ENCODE results near the gene COPS2.

COPS2 gene

GRCh38 chr15:49145651-49146609 is 9.5 kb downstream of the COPS2 start:
- H3K4me1 ChIP-seq (ENCODE audit: control insufficient read depth, insufficient read depth, low read length, poor library complexity, severe bottlenecking), result no peaks in the 10 kb centered on the region
- peaks cover 29% of the 10 kb centered on the region for H3K36me3 ChIP-seq (ENCODE audit: control insufficient read depth, insufficient read depth, low read length)
- no peaks in the 10 kb centered on the region for H3K27me3 ChIP-seq (replicated peaks; ENCODE audit: control insufficient read depth, insufficient read depth, low read length, poor library complexity, severe bottlenecking)
- H3K9me3 ChIP-seq (ENCODE audit: control insufficient read depth, low read length), result no peaks in the 10 kb centered on the region
- no peak overlapping the region for H3K4me3 ChIP-seq (ENCODE audit: insufficient read depth, low read depth, low read length, poor library complexity, severe bottlenecking)
- no peak for DNase-seq
- no peak overlapping the region for H3K27ac ChIP-seq (ENCODE audit: insufficient read depth, low read length, poor library complexity, severe bottlenecking)

GRCh38 chr15:49137861-49138260 is 17.5 kb downstream of the COPS2 start:
- Histone ChIP-seq H3K9me3 (ENCODE audit: control insufficient read depth, low read length) (no peaks in the 10 kb centered on the region), H3K27me3 (replicated peaks; ENCODE audit: control insufficient read depth, insufficient read depth, low read length, poor library complexity, severe bottlenecking) (no peaks in the 10 kb centered on the region), H3K4me1 (ENCODE audit: control insufficient read depth, insufficient read depth, low read length, poor library complexity, severe bottlenecking) (no peaks in the 10 kb centered on the region), H3K4me3 (ENCODE audit: insufficient read depth, low read depth, low read length, poor library complexity, severe bottlenecking) (no peak overlapping the region), H3K36me3 (ENCODE audit: control insufficient read depth, insufficient read depth, low read length) (peaks cover 83% of the 10 kb centered on the region), H3K27ac (ENCODE audit: insufficient read depth, low read length, poor library complexity, severe bottlenecking) (no peak overlapping the region)
- no peak for DNase-seq

- H3K36me3 ChIP-seq (ENCODE audit: control insufficient read depth, insufficient read depth, low read length), result peaks cover 83% of the 10 kb centered on the region
- peak overlapping the region; percentile 5 for H3K27ac ChIP-seq (ENCODE audit: insufficient read depth, low read length, poor library complexity, severe bottlenecking)
- no peak overlapping the region for H3K4me3 ChIP-seq (ENCODE audit: insufficient read depth, low read depth, low read length, poor library complexity, severe bottlenecking)
- no peaks in the 10 kb centered on the region for H3K27me3 ChIP-seq (replicated peaks; ENCODE audit: control insufficient read depth, insufficient read depth, low read length, poor library complexity, severe bottlenecking)
- no peaks in the 10 kb centered on the region for H3K4me1 ChIP-seq (ENCODE audit: control insufficient read depth, insufficient read depth, low read length, poor library complexity, severe bottlenecking)
- no peaks in the 10 kb centered on the region for H3K9me3 ChIP-seq (ENCODE audit: control insufficient read depth, low read length)
- DNase-seq, result no peak
These were observed 19.5 kb downstream of the COPS2 start for GRCh38 chr15:49135911-49136310.

- H3K9me3 ChIP-seq (ENCODE audit: control insufficient read depth, low read length), result no peaks in the 10 kb centered on the region
- no peak overlapping the region for H3K4me3 ChIP-seq (ENCODE audit: insufficient read depth, low read depth, low read length, poor library complexity, severe bottlenecking)
- H3K36me3 ChIP-seq (ENCODE audit: control insufficient read depth, insufficient read depth, low read length), result peaks cover 85% of the 10 kb centered on the region
- DNase-seq, result no peak
- no peak overlapping the region for H3K27ac ChIP-seq (ENCODE audit: insufficient read depth, low read length, poor library complexity, severe bottlenecking)
- H3K27me3 ChIP-seq (replicated peaks; ENCODE audit: control insufficient read depth, insufficient read depth, low read length, poor library complexity, severe bottlenecking), result no peaks in the 10 kb centered on the region
- H3K4me1 ChIP-seq (ENCODE audit: control insufficient read depth, insufficient read depth, low read length, poor library complexity, severe bottlenecking), result no peaks in the 10 kb centered on the region
These were observed 20.0 kb downstream of the COPS2 start for GRCh38 chr15:49135342-49135857.

- no peak overlapping the region for H3K4me3 ChIP-seq (ENCODE audit: insufficient read depth, low read depth, low read length, poor library complexity, severe bottlenecking)
- H3K9me3 ChIP-seq (ENCODE audit: control insufficient read depth, low read length), result no peaks in the 10 kb centered on the region
- H3K27ac ChIP-seq (ENCODE audit: insufficient read depth, low read length, poor library complexity, severe bottlenecking), result no peak overlapping the region
- H3K4me1 ChIP-seq (ENCODE audit: control insufficient read depth, insufficient read depth, low read length, poor library complexity, severe bottlenecking), result no peaks in the 10 kb centered on the region
- peaks cover 87% of the 10 kb centered on the region for H3K36me3 ChIP-seq (ENCODE audit: control insufficient read depth, insufficient read depth, low read length)
- no peaks in the 10 kb centered on the region for H3K27me3 ChIP-seq (replicated peaks; ENCODE audit: control insufficient read depth, insufficient read depth, low read length, poor library complexity, severe bottlenecking)
- no peak for DNase-seq
These were observed 20.6 kb downstream of the COPS2 start for GRCh38 chr15:49134683-49135341.

- Histone ChIP-seq H3K27ac (ENCODE audit: insufficient read depth, low read length, poor library complexity, severe bottlenecking) (no peak overlapping the region), H3K27me3 (replicated peaks; ENCODE audit: control insufficient read depth, insufficient read depth, low read length, poor library complexity, severe bottlenecking) (no peaks in the 10 kb centered on the region), H3K9me3 (ENCODE audit: control insufficient read depth, low read length) (no peaks in the 10 kb centered on the region), H3K4me1 (ENCODE audit: control insufficient read depth, insufficient read depth, low read length, poor library complexity, severe bottlenecking) (no peaks in the 10 kb centered on the region), H3K36me3 (ENCODE audit: control insufficient read depth, insufficient read depth, low read length) (peaks cover 89% of the 10 kb centered on the region), H3K4me3 (ENCODE audit: insufficient read depth, low read depth, low read length, poor library complexity, severe bottlenecking) (no peak overlapping the region)
- no peak for DNase-seq
These were observed 24.0 kb downstream of the COPS2 start for GRCh38 chr15:49131403-49131802.

- DNase-seq, result no peak
- Histone ChIP-seq H3K27me3 (replicated peaks; ENCODE audit: control insufficient read depth, insufficient read depth, low read length, poor library complexity, severe bottlenecking) (no peaks in the 10 kb centered on the region), H3K4me1 (ENCODE audit: control insufficient read depth, insufficient read depth, low read length, poor library complexity, severe bottlenecking) (no peaks in the 10 kb centered on the region), H3K27ac (ENCODE audit: insufficient read depth, low read length, poor library complexity, severe bottlenecking) (no peak overlapping the region), H3K9me3 (ENCODE audit: control insufficient read depth, low read length) (no peaks in the 10 kb centered on the region), H3K4me3 (ENCODE audit: insufficient read depth, low read depth, low read length, poor library complexity, severe bottlenecking) (no peak overlapping the region), H3K36me3 (ENCODE audit: control insufficient read depth, insufficient read depth, low read length) (peaks cover 32% of the 10 kb centered on the region)
These were observed 31.0 kb downstream of the COPS2 start for GRCh38 chr15:49124371-49124770.

GRCh38 chr15:49122541-49123062 is 32.8 kb downstream of the COPS2 start:
- Histone ChIP-seq H3K4me3 (ENCODE audit: insufficient read depth, low read depth, low read length, poor library complexity, severe bottlenecking) (no peak overlapping the region), H3K36me3 (ENCODE audit: control insufficient read depth, insufficient read depth, low read length) (peaks cover 16% of the 10 kb centered on the region), H3K9me3 (ENCODE audit: control insufficient read depth, low read length) (no peaks in the 10 kb centered on the region), H3K4me1 (ENCODE audit: control insufficient read depth, insufficient read depth, low read length, poor library complexity, severe bottlenecking) (no peaks in the 10 kb centered on the region), H3K27ac (ENCODE audit: insufficient read depth, low read length, poor library complexity, severe bottlenecking) (no peak overlapping the region), H3K27me3 (replicated peaks; ENCODE audit: control insufficient read depth, insufficient read depth, low read length, poor library complexity, severe bottlenecking) (no peaks in the 10 kb centered on the region)
- DNase-seq, result no peak

GRCh38 chr15:49121901-49122300 is 33.5 kb downstream of the COPS2 start:
- Histone ChIP-seq H3K4me3 (ENCODE audit: insufficient read depth, low read depth, low read length, poor library complexity, severe bottlenecking) (no peak overlapping the region), H3K27me3 (replicated peaks; ENCODE audit: control insufficient read depth, insufficient read depth, low read length, poor library complexity, severe bottlenecking) (no peaks in the 10 kb centered on the region), H3K9me3 (ENCODE audit: control insufficient read depth, low read length) (no peaks in the 10 kb centered on the region), H3K36me3 (ENCODE audit: control insufficient read depth, insufficient read depth, low read length) (peaks cover 10% of the 10 kb centered on the region), H3K4me1 (ENCODE audit: control insufficient read depth, insufficient read depth, low read length, poor library complexity, severe bottlenecking) (no peaks in the 10 kb centered on the region), H3K27ac (ENCODE audit: insufficient read depth, low read length, poor library complexity, severe bottlenecking) (no peak overlapping the region)
- DNase-seq, result no peak

- no peak overlapping the region for H3K27ac ChIP-seq (ENCODE audit: insufficient read depth, low read length, poor library complexity, severe bottlenecking)
- H3K4me3 ChIP-seq (ENCODE audit: insufficient read depth, low read depth, low read length, poor library complexity, severe bottlenecking), result no peak overlapping the region
- peaks cover 5% of the 10 kb centered on the region for H3K36me3 ChIP-seq (ENCODE audit: control insufficient read depth, insufficient read depth, low read length)
- H3K4me1 ChIP-seq (ENCODE audit: control insufficient read depth, insufficient read depth, low read length, poor library complexity, severe bottlenecking), result no peaks in the 10 kb centered on the region
- H3K27me3 ChIP-seq (replicated peaks; ENCODE audit: control insufficient read depth, insufficient read depth, low read length, poor library complexity, severe bottlenecking), result no peaks in the 10 kb centered on the region
- no peaks in the 10 kb centered on the region for H3K9me3 ChIP-seq (ENCODE audit: control insufficient read depth, low read length)
- no peak for DNase-seq
These were observed 34.6 kb downstream of the COPS2 start for GRCh38 chr15:49120832-49121231.
